G401.6 (cell line): ENCODE measurements around the gene TF.

Experiments
- FAIRE-seq: peaks from 2 replicates; lab custom pipeline; 2012; peaks lifted over from hg19 to GRCh38; lab: Jason Lieb, UNC

TF gene

DNA sequence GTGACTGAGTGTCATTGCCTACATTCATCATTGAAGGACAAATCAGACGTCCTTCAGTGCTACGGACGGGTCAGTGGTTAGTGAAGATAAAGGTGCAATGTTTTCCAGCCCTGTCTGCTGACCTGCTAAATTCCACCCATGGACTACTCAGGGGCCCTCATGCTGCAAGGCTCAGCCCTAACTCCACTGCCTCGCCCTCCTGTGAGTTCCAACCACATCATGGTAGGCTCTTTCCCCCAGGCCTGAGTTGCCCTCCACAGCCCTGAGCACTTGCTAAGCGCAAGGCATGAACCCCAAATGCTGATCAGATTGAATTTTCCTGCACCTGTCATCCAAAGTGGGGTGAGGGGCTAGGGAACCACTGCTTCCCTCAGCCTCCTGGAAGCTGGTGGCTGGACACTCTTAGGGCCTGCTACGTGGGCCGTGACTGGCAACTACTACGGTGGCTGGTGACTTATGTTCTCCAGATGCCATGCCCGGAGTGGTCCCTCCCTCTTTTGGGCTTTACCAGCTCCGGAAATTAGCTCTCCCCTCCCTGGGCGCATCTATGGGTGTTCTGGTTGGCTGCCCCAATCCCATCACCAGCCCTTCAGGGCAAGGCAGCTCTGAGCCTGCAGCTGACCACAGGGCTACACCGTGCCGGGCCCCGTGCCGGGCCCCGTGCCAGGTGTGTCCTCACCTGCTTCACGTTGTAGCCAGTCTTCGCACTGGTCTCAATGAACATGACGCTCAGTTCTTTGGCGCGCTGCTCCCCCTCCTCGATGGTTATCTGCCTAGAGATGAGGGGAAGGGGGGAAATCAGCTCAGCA lies 91.5 kb downstream of the TF start:
- no peak for FAIRE-seq

DNA sequence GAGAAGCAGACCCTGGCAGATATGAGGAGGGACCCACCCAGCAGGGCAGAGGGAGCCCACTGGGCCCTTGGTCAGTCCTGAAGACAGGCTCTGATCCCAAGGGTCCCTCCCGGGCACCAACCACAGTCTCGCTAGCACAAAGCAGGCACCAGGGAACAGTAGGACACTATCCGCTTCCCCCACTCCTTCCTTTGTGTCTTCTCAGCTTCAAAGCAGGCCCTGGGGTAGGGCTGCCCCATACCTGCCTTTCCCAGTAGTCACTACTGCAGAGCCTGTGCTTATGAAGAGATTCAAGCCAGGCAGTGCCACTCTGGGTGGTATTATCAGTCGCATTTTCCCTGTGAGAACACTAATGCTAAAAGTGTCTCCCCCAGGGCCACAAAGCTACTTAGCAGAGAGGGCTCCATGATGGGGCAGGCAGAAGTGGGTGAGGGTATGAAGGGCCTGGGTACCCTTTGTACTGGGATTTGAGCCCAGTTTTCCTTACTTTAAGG lies 92.2 kb downstream of the TF start:
- no peak for FAIRE-seq

DNA sequence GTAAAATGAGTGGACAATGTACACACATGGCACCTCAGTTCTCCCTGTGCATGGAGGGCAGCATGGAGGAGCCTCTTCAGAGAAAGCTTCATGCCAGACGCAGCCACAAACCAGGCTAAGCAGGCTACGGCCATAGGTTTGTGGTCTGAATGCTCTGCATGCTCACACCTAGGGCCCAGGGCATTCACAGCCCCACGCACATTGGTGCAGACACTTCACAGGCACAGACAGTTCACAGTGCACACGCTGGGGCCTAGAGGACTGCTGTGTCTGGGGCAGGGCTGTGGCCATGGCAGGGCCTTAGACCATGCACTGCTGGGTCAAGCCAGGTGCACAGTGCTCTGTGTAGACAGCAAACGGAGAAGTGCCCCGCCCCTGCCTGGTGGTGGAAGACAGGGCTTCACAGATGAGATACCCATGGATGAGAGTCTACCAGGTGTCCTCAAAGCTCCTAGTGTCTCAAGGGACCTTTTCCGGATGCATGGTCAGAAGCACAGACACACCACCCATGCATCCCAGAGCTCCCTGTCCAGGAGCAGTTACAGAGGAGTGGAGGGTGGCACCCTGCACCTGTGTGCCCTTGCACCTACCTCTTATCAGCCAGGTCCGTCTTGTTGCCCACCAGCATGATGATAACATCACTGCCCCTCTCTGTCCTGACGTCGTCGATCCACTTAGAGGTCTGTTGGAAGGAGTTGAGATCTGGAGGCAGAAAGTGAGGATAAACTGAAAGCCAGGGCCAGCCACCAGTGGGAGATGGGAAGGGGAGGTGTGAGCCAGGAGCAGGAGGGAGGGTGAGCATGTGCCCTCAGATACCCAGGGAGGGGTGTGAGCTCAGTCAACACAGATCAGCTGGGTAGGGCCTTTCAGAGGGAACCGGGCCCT lies 93.0 kb downstream of the TF start:
- FAIRE-seq = no peak

DNA sequence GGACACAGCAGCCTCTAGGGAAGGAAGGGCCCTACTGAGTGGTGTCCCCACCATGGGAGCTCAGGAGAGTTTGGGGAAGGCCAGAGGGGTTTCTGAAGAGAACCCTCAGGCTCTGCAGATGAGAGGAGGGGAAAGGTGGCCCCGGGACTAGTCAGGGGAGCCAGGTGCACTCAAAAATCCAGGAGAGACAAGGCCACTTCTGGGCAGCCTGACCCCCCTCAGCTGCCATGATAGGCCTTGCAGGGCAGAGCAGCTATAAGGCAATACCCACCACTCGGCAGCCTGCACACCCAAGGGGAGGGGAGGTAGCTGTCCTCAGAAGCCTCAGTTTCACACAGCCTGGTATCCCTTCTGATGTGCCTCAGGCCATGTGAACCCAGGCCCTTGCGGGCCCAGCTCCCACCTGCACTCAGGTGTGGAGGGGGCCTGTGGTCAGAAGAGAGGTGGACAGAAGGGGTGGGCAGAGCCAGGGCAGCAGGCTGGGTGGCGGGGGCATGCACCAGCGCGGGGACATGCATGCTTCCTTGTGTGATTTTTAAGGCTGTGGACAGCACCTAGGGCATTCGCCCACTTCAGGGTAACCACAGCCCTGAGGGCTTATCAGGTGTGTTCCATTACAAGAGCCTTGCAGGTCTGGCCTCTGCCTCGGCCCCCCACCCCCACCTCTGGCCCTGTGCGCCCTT lies 94.0 kb downstream of the TF start:
- no peak for FAIRE-seq

DNA sequence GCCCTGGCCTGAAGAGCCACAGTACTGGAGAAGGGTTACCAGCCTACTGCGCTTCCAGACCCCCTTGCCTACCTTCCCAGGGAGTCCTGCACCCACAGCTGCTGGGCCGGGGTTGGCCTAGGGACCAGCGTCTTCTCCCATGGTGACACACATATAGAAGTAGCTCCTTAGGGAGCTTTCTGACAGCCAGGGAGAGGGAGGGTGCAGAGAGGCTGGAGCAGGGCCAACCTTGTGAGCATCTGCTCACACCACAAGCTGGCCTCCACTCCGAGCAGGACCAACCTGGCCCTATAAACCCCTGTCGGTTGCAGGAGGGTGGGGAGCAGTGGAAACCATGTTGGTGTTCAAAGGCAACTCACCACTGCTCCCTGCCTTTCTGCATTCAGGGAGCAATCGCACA lies 94.6 kb downstream of the TF start:
- no peak for FAIRE-seq

DNA sequence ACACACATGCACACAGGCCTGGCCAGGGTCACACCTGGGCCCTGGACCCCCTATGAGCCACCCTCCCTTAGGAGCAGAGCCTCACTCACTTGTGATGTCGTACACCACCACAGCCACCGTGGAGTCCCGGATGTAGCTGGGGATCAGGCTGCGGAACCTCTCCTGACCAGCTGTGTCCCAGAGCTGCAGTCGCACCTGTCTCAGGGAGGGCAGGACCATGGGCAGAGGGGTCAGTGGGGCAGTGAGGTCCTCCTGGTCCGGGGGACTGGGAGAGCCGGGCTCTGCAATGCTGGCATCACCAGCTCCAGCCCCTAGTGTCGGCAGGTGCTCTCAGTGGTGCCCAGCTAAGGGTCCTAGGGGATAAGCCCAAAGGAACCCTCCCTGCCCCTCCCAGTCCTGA lies 95.0 kb downstream of the TF start:
- no peak for FAIRE-seq

DNA sequence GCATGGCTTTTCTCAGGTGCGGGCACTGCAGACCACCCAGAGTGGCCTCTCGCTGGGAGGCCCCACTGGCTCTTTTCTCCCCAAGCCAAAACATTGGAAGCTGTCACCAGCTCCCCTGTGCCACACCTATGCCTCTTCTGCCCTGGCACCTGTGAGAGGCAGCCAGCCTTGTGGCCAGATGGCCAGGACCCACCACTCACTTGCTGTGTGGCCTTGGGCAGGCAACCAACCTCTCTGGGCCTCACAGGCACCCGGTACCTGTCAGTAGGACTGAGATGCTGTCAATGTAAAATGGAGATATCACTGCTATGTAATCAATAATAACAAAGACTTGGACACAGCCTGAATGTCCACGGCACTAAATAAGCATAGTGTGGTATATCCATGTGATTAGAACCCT lies 96.0 kb downstream of the TF start:
- no peak for FAIRE-seq

DNA sequence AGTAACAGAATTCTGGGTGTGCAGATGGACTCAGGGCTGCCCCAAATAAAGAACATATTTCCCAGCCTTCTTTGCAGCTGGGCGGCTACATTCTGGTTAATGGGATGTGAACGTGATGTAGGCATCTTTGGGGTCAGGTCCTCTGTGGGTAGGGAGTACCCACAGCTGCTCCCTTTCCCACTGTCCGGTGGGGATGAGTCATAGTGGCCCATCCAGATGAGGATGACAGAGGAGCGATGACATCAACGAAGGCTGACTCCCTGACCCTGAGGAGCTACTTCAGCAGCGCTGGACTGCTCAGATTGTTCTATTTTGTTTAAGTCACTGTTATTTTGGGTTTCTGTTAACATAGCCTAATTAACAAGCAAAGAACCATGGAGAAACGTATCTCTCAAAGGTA lies 97.4 kb downstream of the TF start:
- no peak for FAIRE-seq

DNA sequence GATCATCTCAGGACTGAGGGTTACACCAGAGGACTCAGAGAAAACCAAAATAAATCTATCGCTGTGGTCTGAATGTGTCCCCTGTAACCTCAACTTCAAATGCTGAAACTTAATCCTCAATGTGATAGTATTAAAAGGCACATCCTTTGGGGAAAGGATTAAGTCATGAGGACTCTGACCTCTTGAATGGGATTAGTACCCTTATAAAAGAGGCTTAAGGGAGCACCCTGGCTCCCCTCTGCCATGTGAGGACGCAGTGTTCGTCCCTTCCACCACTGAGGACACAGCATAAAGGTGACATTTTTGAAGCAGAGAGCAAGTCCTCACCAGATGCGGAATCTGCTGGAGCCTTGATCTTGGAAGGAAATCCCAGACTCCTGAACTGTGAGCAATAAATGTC lies 98.9 kb downstream of the TF start:
- FAIRE-seq = no peak
